ENCODE data around the gene CUBN.

- TF ChIP-seq, protein P1, sequence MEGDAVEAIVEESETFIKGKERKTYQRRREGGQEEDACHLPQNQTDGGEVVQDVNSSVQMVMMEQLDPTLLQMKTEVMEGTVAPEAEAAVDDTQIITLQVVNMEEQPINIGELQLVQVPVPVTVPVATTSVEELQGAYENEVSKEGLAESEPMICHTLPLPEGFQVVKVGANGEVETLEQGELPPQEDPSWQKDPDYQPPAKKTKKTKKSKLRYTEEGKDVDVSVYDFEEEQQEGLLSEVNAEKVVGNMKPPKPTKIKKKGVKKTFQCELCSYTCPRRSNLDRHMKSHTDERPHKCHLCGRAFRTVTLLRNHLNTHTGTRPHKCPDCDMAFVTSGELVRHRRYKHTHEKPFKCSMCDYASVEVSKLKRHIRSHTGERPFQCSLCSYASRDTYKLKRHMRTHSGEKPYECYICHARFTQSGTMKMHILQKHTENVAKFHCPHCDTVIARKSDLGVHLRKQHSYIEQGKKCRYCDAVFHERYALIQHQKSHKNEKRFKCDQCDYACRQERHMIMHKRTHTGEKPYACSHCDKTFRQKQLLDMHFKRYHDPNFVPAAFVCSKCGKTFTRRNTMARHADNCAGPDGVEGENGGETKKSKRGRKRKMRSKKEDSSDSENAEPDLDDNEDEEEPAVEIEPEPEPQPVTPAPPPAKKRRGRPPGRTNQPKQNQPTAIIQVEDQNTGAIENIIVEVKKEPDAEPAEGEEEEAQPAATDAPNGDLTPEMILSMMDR (IDR thresholded peaks at IDR 0.05) = no peak
- no peak for TF ChIP-seq ZFX (IDR thresholded peaks at IDR 0.05; ENCODE audit: borderline replicate concordance)
Measured at GRCh38 chr10:16965740-16966447, 163.7 kb downstream of the CUBN start.

Data from 22Rv1 (cell line).